ENCODE measurements around the gene ATRN. TPM values are rescaled to one million over a fixed set of nuclear protein-coding genes. Genes with fewer than 3 reads are reported as not detected.

Gene ATRN
- total and polyA plus RNA-seq, 2 experiments from 2014 or later: 2.2 to 18.3 TPM

- TF ChIP-seq CREB1 (CRISPR knock-in tag; IDR thresholded peaks at IDR 0.05; ENCODE audit: low read depth) (no peak), NANOG (IDR thresholded peaks at IDR 0.05; ENCODE audit: borderline replicate concordance) (no peak), POLR2AphosphoS5 (IDR thresholded peaks at IDR 0.05; ENCODE audit: low read depth) (no peak), REST (IDR thresholded peaks at IDR 0.05; ENCODE audit: unreplicated experiment) (no peak), ZNF331 (CRISPR knock-in tag; IDR thresholded peaks at IDR 0.05; ENCODE audit: low read depth) (no peak)
Measured at GRCh38 chr20:3677733-3678132, 206.9 kb downstream of the ATRN start (continued).

- H2AFZ ChIP-seq: no peak overlapping the region
- H3K27ac ChIP-seq (ENCODE audit: low read depth): no peak overlapping the region
- H3K4me2 ChIP-seq: no peak overlapping the region
- peaks cover 6% of the 10 kb centered on the region; the same call in 1 of the 2 replicates for H3F3A ChIP-seq (replicated peaks; ENCODE audit: low read depth)
- Mint-ChIP-seq H3K4me1 (peaks cover 35% of the 10 kb centered on the region), H3K27me3 (ENCODE audit: insufficient read depth, low read depth, poor library complexity) (peaks cover 31% of the 10 kb centered on the region), H3K36me3 (ENCODE audit: low read depth) (no peaks in the 10 kb centered on the region), H3K4me3 (no peak overlapping the region), H3K27ac (no peak overlapping the region), H3K9me3 (no peaks in the 10 kb centered on the region)
- DNase-seq (ENCODE audit: low spot score) (no peak), ATAC-seq (no peak)
- TF ChIP-seq POLR2AphosphoS5 (IDR thresholded peaks at IDR 0.05; ENCODE audit: low read depth) (no peak), ETS1 (IDR thresholded peaks at IDR 0.05) (no peak), ZNF114 (CRISPR knock-in tag; IDR thresholded peaks at IDR 0.05) (no peak)
- H3K79me2 ChIP-seq (replicated peaks; ENCODE audit: insufficient read depth): no peaks in the 10 kb centered on the region
- H3K36me3 ChIP-seq (ENCODE audit: insufficient read depth): no peaks in the 10 kb centered on the region
- peaks cover 6% of the 10 kb centered on the region; the same call in 1 of the 2 replicates for H3K4me1 ChIP-seq (ENCODE audit: insufficient read depth)
- no peak overlapping the region for H3K4me3 ChIP-seq
- no peaks in the 10 kb centered on the region for H4K20me1 ChIP-seq (replicated peaks; ENCODE audit: insufficient read depth)
- peaks cover 47% of the 10 kb centered on the region for H3K27me3 ChIP-seq (ENCODE audit: insufficient read depth)
- no peaks in the 10 kb centered on the region for H3K9me2 ChIP-seq (ENCODE audit: insufficient read depth)
Measured at GRCh38 chr20:3678198-3678597, 207.4 kb downstream of the ATRN start.

- peaks cover 35% of the 10 kb centered on the region for H3K4me1 Mint-ChIP-seq
- no peak overlapping the region for H3K27ac ChIP-seq (ENCODE audit: low read depth)
- no peaks in the 10 kb centered on the region for H3K36me3 Mint-ChIP-seq (ENCODE audit: low read depth)
- no peak for ATAC-seq
- H3K9me3 Mint-ChIP-seq: no peaks in the 10 kb centered on the region
- no peak overlapping the region for H3K4me3 Mint-ChIP-seq
- H3K79me2 ChIP-seq (replicated peaks; ENCODE audit: insufficient read depth): no peaks in the 10 kb centered on the region
- H4K20me1 ChIP-seq (replicated peaks; ENCODE audit: insufficient read depth): no peaks in the 10 kb centered on the region
- H3K27ac Mint-ChIP-seq: no peak overlapping the region
- H3K36me3 ChIP-seq (ENCODE audit: insufficient read depth): no peaks in the 10 kb centered on the region
- DNase-seq (ENCODE audit: low spot score): no peak
- no peaks in the 10 kb centered on the region for H3K9me2 ChIP-seq (ENCODE audit: insufficient read depth)
- H3K4me2 ChIP-seq: no peak overlapping the region
- peaks cover 35% of the 10 kb centered on the region for H3K27me3 Mint-ChIP-seq (ENCODE audit: insufficient read depth, low read depth, poor library complexity)
- H2AFZ ChIP-seq: no peak overlapping the region
- H3K4me3 ChIP-seq: no peak overlapping the region
- H3K4me1 ChIP-seq (ENCODE audit: insufficient read depth): peaks cover 7% of the 10 kb centered on the region; the same call in 1 of the 2 replicates
- H3F3A ChIP-seq (replicated peaks; ENCODE audit: low read depth): peaks cover 6% of the 10 kb centered on the region; the same call in 1 of the 2 replicates
- peaks cover 45% of the 10 kb centered on the region for H3K27me3 ChIP-seq (ENCODE audit: insufficient read depth)
- TF ChIP-seq NANOG (IDR thresholded peaks at IDR 0.05; ENCODE audit: borderline replicate concordance) (no peak), JUNB (IDR thresholded peaks at IDR 0.05; ENCODE audit: unreplicated experiment) (no peak), ZNF114 (CRISPR knock-in tag; IDR thresholded peaks at IDR 0.05) (no peak), EZH2phosphoT487 (IDR thresholded peaks at IDR 0.05; ENCODE audit: unreplicated experiment) (no peak), REST (IDR thresholded peaks at IDR 0.05; ENCODE audit: unreplicated experiment) (no peak), POLR2AphosphoS5 (IDR thresholded peaks at IDR 0.05; ENCODE audit: low read depth) (no peak), ZNF331 (CRISPR knock-in tag; IDR thresholded peaks at IDR 0.05; ENCODE audit: low read depth) (no peak), STAT1 (IDR thresholded peaks at IDR 0.05; ENCODE audit: unreplicated experiment) (no peak), CTCF (conservative IDR thresholded peaks at IDR 0.05; ENCODE audit: low read depth in 2 of 2) (no peak)
Measured at GRCh38 chr20:3678856-3679720, 208.3 kb downstream of the ATRN start.
